GM18526 (cell line): Measurements from ENCODE around the gene PEX1.
"Not testable (repeated sequence)": the region's sequence is repeated elsewhere in the genome, so short reads cannot be mapped to it uniquely, and the experiment has no call there.

Source experiments
- POLR2A ChIP-seq: IDR thresholded peaks from 3 replicates; pipeline ENCODE4 v1.6.1; 2011; ENCODE audit not compliant: insufficient read length; ENCODE audit errors: extremely low read depth

The PEX1 gene

DNA sequence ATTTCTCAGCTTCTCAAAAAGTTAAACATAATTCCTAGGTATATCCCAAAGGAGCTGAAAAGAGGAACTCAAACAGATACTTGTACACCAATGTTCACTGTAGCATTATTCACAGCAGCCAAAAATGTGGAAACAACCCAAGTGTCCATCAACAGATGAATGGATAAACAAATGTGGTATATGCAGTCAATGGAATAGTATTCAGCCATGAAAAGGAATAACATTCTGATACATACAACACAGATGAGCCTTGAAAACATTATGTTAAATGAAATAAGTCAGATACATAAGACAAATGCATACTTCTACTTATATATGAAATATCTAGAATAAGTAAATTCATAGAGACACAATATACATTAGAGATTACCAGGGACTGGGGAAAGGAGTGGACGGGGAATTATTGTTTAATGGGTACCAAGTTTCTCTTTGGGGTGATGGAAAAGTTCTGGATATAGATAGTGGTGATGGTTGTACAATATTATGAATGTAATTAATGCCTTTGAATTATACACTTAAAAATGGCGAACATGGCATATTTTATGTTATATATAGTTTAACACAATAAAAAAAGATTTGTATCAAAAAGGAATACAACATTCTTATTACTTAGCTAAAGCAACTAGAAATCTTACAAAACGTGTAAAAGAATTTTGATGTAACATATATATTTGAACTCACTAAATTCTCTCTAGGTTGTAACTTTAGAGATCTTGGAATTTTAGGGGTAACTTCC is 15.0 kb downstream of the PEX1 start:
- no peak for TF ChIP-seq POLR2A

DNA sequence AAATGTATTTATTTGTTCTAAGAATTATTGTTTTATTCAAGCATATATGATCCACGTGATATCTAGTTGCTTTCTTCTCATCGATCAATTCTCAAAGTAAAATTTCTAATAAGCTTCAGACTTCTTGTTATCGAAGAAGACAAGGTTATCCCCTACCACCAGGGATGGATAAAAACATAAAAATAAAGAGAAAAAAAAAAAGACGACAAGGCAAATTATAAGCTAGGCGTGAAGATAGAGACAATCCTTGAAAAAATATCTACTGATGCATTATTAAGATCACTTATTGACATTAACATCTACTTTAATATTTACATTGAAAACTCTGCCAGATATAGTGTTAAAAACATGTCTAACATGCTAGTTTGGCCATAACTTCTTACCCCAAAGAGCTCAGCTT is 19.4 kb downstream of the PEX1 start:
- TF ChIP-seq POLR2A, result no peak

DNA sequence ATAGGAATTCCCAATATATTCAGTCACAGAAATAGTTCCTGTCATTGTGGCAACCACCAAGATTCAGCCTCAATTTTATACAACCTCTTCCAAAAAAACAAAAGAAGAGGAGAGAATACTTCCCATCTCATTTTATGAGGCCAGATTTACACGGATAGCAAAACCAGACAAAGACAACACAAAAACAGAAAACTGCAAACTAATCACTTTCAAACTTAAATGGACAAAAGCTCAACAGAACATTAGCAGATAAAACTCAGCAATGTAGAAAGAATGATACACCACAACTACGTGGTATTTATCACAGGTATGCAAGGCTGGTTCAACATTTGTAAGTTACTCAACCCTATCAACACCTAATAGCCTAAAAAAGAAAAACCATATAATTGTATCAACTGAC is 22.0 kb downstream of the PEX1 start:
- TF ChIP-seq POLR2A, result no peak

DNA sequence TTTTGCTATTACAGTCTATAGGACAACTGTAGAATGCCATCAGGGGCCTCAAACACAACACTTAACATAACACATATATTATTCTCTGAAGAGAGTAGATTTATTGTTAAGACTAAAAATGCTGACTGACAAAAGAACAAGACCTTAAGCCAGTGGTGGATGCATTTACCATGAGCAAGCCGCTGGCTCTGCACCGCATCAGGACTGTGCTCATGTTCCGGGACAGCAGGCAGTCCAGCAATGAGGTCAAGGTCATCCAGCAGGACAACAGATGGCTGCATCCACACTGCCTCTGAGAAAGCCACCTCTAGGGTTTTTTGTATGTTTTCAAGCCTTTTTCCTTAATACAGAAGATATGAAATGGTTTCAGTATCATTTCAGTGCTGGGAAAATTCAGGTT is 23.8 kb downstream of the PEX1 start:
- TF ChIP-seq POLR2A, result no peak

DNA sequence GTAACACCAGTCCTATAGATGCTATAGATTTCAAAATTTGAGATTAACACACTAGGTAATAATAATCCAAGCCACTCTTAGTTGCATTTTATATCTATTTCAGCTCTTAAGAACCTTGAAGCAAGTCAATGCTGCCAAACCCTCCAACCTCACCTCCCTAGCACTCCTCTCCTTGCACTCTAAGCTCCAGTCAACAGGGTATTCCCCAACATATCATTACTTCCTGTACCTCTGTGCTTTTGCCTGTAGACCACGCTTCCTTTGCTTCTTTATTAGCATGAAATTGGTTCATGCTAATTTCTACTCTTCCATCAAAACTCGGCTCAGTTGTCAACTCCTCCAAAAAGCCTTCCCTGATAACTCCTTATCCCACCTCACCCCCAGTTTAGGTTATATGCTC is 24.6 kb downstream of the PEX1 start:
- TF ChIP-seq POLR2A, result no peak

DNA sequence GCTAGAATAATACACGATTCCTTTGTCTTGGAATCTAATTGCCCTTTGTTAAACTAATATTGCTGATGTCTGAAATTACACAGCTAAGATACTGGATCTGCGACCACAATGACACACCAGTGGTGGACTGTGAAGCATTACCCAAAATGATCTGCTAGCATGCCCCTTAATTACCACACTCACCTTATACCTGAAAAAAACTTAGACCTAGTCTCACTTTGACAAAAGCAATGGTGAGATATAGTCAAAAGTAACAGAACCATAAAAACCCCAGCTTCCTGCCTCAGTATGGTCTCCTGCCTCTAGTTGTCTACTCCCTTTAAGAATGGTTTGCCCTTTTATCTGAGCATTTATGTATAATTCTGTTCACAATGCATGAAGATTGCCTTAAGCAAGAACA is 29.8 kb downstream of the PEX1 start:
- TF ChIP-seq POLR2A, result no peak

DNA sequence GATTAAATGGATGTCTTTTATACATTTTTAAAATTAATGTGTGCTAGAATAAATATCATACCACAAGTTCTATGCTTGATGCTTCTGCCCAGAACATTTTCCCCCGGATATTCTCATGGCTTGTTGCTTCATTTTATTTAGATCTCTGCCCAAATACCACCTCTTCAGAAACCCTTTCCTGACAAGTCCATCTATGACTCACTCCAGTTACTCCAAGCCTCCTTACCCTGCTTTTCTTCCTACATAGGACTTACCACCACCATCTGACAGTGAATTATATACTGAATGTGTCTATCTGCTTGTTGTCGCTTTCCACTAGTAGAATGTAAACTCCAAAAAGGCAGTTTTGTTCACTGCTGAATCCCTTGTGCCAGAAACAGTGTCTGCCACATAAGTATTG is 31.4 kb downstream of the PEX1 start:
- no peak for TF ChIP-seq POLR2A

DNA sequence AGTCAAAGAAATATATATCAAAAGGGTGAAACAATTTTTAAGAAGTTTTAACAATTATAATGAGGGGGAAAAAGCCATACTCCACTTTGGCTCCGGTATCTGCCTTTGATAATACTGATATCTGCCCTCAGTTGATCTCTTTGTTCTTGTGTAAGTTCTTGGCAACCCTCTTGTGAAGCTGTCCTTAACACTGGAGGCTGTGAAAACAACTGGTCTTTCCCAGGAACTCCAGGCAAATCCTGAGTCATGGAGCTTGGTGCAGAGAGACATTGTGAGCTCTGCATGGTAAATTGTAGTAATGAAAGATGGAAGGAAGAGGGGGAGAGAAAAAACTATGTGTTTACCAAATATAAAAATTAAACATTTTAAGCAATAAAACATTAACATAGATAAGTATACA is 38.7 kb downstream of the PEX1 start:
- TF ChIP-seq POLR2A, result no peak

DNA sequence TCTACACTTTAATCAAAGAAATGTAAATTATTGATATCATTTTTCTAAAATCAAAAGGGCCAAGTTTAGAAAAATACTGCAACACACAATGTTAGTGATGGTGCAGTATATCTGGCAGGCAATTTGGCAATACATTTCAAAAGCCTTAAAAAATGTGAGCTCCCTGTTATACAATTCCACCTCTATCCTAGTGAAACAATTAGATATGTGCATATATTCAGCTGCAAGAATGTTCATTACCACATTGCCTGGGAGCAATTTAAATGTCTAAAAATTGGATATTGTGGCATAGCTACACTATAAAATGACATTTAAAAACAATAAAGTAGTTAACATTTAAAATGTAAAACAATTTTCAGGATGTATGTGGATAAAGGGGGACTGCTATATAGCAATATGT is 40.5 kb downstream of the PEX1 start:
- no peak for TF ChIP-seq POLR2A

DNA sequence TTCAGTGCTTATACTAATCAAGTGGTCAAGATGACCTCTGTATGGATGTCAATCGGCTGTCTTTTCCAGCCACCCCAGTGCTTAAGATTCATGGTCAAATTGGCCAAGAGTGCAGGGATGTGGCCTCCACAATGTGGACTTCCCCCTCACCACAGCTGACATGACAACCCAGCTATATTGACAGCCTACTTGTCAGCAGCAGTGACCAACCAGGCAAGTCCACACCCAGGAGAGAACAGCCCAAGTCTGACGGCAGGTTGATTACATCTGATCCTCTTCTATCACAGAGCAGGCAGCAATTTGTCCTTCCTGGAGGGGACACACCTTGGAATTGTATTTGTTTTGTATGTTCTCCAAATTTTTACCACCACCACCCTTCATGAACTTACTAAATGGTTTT is 42.3 kb downstream of the PEX1 start:
- no peak for TF ChIP-seq POLR2A

DNA sequence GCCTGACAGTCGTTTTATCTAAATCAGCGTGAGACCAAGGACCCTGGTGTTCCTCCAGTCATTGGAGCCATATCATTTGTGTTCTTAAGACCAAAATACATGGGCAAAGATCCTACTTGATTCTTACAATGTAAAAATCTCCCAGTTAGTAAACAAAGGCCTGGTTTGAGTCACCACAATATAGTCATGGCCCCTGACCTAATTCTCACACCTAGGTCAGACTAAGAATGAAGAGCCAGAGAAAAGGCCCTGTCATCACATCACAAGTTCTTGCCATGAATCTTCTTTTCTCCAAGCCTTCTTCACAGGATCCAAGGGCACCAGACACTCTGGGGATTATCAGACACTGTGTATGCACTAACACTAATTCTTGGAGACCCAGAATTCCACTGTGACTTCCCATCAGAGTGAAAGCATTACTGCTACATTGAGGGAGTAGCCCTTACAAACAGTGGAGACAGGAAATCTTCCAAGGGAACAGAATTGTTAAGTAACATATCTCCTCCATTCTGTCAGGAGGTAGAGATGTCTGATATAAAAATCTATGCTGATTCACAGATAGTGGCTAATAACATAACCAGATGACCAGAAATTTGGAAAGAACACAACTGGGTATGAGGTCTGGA is 42.9 kb downstream of the PEX1 start:
- no peak for TF ChIP-seq POLR2A

DNA sequence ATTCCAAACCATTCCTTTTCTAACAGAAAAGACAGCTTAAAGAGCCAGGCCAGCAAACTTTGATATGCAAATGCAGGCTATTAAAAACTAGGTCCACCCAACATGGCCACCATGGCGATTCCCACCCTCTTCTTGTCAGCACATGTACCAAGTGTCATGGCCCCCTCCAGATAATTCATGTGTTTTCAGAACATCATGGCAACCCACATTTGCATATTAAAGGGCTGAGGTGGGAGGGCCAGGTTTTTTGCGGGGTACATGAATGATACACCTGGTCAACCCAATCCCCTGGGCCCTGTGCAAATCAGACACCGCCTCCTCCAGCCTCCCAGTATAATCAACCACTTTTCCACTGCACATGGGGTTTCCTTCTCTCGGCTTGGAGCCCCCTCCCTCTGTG is 49.6 kb downstream of the PEX1 start:
- TF ChIP-seq POLR2A, result no peak

DNA sequence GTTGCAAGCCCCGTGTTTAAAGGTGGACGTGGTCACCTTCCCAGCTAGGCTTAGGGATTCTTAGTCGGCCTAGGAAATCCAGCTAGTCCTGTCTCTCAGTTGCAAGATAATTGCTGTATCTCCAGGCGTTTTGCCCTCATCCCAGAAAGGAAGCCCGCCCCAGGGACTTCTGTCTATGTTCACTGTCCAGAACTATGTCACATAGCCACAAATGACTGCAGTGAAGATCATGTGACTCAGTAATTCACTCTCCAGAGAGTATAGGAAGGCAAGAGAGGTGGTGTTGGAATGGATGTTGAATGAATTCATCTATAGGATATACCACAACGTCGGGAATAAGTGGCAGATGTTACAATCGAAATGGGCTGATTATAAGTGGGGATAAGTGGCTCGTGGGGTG is 50.2 kb downstream of the PEX1 start:
- no peak for TF ChIP-seq POLR2A

DNA sequence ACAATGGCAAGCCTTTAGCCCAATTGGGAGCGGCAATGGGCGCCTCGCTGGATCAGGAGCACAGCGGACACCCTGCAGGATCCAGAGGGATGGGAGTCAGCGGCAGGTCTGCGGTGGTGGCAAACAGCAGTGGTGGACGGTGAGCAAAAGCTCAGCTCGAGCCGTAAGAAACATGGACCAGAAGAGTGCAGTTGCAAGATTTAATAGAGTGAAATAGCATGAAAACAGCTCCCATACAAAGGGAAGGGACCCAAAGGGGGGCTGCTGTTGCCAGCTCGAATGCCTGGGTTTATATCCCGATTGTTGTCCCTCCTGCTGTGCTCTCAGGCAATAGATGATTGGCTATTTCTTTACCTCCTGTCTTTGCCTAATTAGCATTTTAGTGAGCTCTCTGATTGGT is 50.6 kb downstream of the PEX1 start, which contains the start of gene ERVW-1:
Gene ERVW-1 (minus strand): TSS at position 266 of the 400 bp plus-strand sequence. CDS start 7,565 bp downstream, outside the sequence.
- TF ChIP-seq POLR2A, result not testable (repeated sequence)

DNA sequence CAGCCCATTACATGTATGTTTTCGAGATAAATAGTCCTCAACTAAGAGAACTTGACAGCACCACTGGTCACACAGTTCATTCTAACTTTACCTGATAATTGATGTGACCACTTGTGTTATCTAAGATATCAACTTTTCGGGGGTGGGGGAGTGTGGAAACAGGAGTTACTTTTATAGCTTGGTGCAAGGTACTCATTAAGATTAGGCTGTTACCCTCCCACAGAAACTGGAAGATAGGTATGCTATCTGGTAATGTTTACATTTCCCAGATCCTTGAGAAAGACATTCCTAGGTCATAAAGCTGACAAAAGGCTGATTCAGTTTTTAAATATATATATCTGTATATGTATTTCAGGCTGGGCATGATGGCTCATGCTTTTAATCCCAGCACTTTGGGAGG is 61.6 kb downstream of the PEX1 start:
- TF ChIP-seq POLR2A, result no peak

DNA sequence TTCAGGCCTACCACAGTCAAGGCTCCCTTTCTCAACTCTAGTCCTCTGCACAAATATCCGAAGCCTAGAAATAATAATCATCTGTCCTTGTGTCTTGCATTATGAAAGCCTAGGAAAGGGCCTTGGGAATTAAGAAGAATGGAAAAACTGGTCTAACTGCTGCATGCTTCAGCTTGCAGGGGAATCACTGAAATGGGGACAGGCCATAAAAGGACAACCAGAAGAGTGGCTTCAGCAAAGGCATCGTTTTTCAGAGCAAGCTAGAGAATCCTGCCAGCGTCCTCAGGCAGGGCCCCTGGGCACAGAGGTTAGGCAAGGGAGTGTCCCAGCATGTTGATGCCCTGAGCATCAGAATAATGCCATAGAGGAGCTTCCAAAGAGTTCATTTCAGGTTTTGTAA is 63.8 kb downstream of the PEX1 start:
- no peak for TF ChIP-seq POLR2A

DNA sequence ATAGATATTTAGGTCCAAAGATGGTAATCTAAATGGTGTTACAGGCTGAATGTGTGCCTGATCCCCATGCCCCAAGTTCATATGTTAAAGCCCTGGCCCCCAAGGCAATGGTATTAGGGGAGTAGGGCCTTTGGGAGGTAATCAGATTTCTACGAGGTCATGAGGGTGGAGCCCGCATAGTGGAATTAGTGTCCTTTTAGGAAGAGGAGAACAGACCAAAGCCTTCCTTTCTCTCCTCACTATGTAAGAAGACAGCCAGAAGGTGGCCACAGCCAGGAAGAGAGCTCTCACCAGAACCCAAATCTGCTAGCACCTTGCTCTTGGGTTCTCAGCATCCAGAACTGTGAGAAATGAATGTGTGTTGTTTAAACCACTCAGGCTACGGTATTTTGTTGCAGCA is 65.8 kb downstream of the PEX1 start:
- no peak for TF ChIP-seq POLR2A
